G401 (cell line): ENCODE data around the gene FAAH. TPM values are rescaled to one million over a fixed set of nuclear protein-coding genes. Genes with fewer than 3 reads are reported as not detected.

ENCODE experiments used
- DNase-seq: peaks from one replicate; pipeline ENCODE4 v3.0.0-alpha.2; 2015; ENCODE audit warnings: low spot score
- in situ Hi-C: cut with HindIII; loops from 2 replicates; pipeline ENCODE4 v1.10.0; 2016; ENCODE audit warnings: low sequenced_read_pairs, mixed read lengths
- total RNA-seq: library from RNA; depleted of rRNA; stranded (reverse); fragments of >200 nt; shearing (Covaris generic); gene quantifications from 2 replicates; pipeline ENCODE4 v1.2.3, GENCODE V29; 2014

FAAH gene
- total RNA-seq, 1 experiment from 2014 or later: not detected

GRCh38 chr1:46442317-46443161 lies 48.4 kb downstream of the FAAH start:
- DNase-seq: peak; percentile 64
- in situ Hi-C loops: no loop called here

GRCh38 chr1:46444466-46444865 lies 50.3 kb downstream of the FAAH start:
- no peak for DNase-seq
- in situ Hi-C loops: no loop called here

GRCh38 chr1:46445773-46446256 lies 51.7 kb downstream of the FAAH start:
- DNase-seq: no peak
- in situ Hi-C loops: no loop called here

- peak; percentile 83 for DNase-seq
- in situ Hi-C loops: no loop called here
Observed at GRCh38 chr1:46446646-46447498, 52.8 kb downstream of the FAAH start.

GRCh38 chr1:46447499-46448108 lies 53.5 kb downstream of the FAAH start:
- DNase-seq: no peak
- in situ Hi-C loops: no loop called here

GRCh38 chr1:46448109-46448911 lies 54.2 kb downstream of the FAAH start:
- in situ Hi-C loops: no loop called here
- DNase-seq: no peak

GRCh38 chr1:46449223-46450159 lies 55.4 kb downstream of the FAAH start:
- DNase-seq: no peak
- in situ Hi-C loops: no loop called here

GRCh38 chr1:46450160-46450517 lies 56.0 kb downstream of the FAAH start:
- in situ Hi-C loops: no loop called here
- DNase-seq: no peak

- no peak for DNase-seq
- in situ Hi-C loops: no loop called here
Observed at GRCh38 chr1:46451948-46452930, 58.1 kb downstream of the FAAH start.

- DNase-seq: no peak
- in situ Hi-C loops: no loop called here
Observed at GRCh38 chr1:46452931-46453325, 58.8 kb downstream of the FAAH start.

GRCh38 chr1:46453449-46453848 lies 59.3 kb downstream of the FAAH start:
- in situ Hi-C loops: no loop called here
- no peak for DNase-seq

GRCh38 chr1:46455951-46456350 lies 61.8 kb downstream of the FAAH start:
- in situ Hi-C loops: no loop called here
- no peak for DNase-seq

GRCh38 chr1:46456411-46456963 lies 62.4 kb downstream of the FAAH start:
- DNase-seq: no peak
- in situ Hi-C loops: no loop called here

- DNase-seq: no peak
- in situ Hi-C loops: no loop called here
Observed at GRCh38 chr1:46457178-46457577, 63.1 kb downstream of the FAAH start.

GRCh38 chr1:46458190-46458589 lies 64.1 kb downstream of the FAAH start:
- in situ Hi-C loops: no loop called here
- no peak for DNase-seq

GRCh38 chr1:46458846-46459245 lies 64.7 kb downstream of the FAAH start:
- no peak for DNase-seq
- in situ Hi-C loops: no loop called here

GRCh38 chr1:46459315-46459714 lies 65.2 kb downstream of the FAAH start:
- in situ Hi-C loops: no loop called here
- DNase-seq: no peak
